Trophoblast cell (in vitro differentiated cells and primary cell): ENCODE measurements around the gene TET1.
"Not testable (repeated sequence)": the region's sequence is repeated elsewhere in the genome, so short reads cannot be mapped to it uniquely, and the experiment has no call there.

ENCODE experiments used
- DNase-seq, 2 donors: peaks; one replicate each; pipeline ENCODE4 v3.0.0-alpha.2; 2016
- H2AFZ ChIP-seq: 2 replicates; pipeline ENCODE4 v1.6.1; 2013; ENCODE audit warnings: low read length, moderate library complexity, mild to moderate bottlenecking; ENCODE audit not compliant: insufficient read depth, poor library complexity
- H2AK5ac ChIP-seq: 2 replicates; pipeline ENCODE4 v1.6.1; 2013; ENCODE audit warnings: mild to moderate bottlenecking, low read length
- H2BK120ac ChIP-seq: 2 replicates; pipeline ENCODE4 v1.6.1; 2013; ENCODE audit warnings: low read length, mild to moderate bottlenecking, moderate library complexity; ENCODE audit not compliant: insufficient read depth, poor library complexity
- H2BK12ac ChIP-seq: 2 replicates; pipeline ENCODE4 v1.6.1; 2013; ENCODE audit warnings: mild to moderate bottlenecking, low read length, moderate library complexity
- H2BK5ac ChIP-seq: 2 replicates; pipeline ENCODE4 v1.6.1; 2013; ENCODE audit warnings: low read length, low read depth, moderate library complexity, mild to moderate bottlenecking; ENCODE audit not compliant: poor library complexity
- H3K14ac ChIP-seq: 2 replicates; pipeline ENCODE4 v1.6.1; 2013; ENCODE audit warnings: mild to moderate bottlenecking, low read length
- H3K18ac ChIP-seq: 2 replicates; pipeline ENCODE4 v1.6.1; 2013; ENCODE audit warnings: mild to moderate bottlenecking, low read length
- H3K23ac ChIP-seq: 2 replicates; pipeline ENCODE4 v1.6.1; 2013; ENCODE audit warnings: low read length
- H3K27ac ChIP-seq: 2 replicates; pipeline ENCODE4 v1.5.1; 2013; ENCODE audit warnings: low read depth, mild to moderate bottlenecking, inconsistent platforms, low read length, moderate library complexity
- H3K27me3 ChIP-seq: 2 replicates; pipeline ENCODE4 v1.6.1; 2013; ENCODE audit warnings: inconsistent platforms, mild to moderate bottlenecking, low read length, moderate library complexity; ENCODE audit not compliant: insufficient read depth
- H3K36me3 ChIP-seq, 2 experiments: 1 replicate in 1 of 2; 2 replicates in 1 of 2; pipeline ENCODE4 v1.6.1; 2013; ENCODE audit warnings: low read length in 2 of 2, mild to moderate bottlenecking in 2 of 2, moderate library complexity in 1 of 2; ENCODE audit not compliant: insufficient read depth in 2 of 2, control insufficient read depth in 1 of 2
- H3K4ac ChIP-seq: 2 replicates; pipeline ENCODE4 v1.6.1; 2013; ENCODE audit warnings: low read depth, mild to moderate bottlenecking, low read length, moderate library complexity
- H3K4me1 ChIP-seq, 2 experiments: 1 replicate in 1 of 2; 2 replicates in 1 of 2; pipeline ENCODE4 v1.6.1; 2013; ENCODE audit warnings: low read length in 2 of 2, mild to moderate bottlenecking in 2 of 2, moderate library complexity in 1 of 2; ENCODE audit not compliant: insufficient read depth in 2 of 2, control insufficient read depth in 1 of 2
- H3K4me2 ChIP-seq: 2 replicates; pipeline ENCODE4 v1.6.1; 2013; ENCODE audit warnings: inconsistent platforms, mild to moderate bottlenecking, low read length, moderate library complexity
- H3K4me3 ChIP-seq: 2 replicates; pipeline ENCODE4 v1.5.1; 2013; ENCODE audit warnings: mild to moderate bottlenecking, low read depth, low read length, inconsistent platforms
- H3K79me1 ChIP-seq: one replicate; pipeline ENCODE4 v1.6.1; 2013; ENCODE audit warnings: low read length
- H3K79me2 ChIP-seq: 2 replicates; pipeline ENCODE4 v1.6.1; 2013; ENCODE audit warnings: low read length, mild to moderate bottlenecking; ENCODE audit not compliant: control insufficient read depth, insufficient read depth, poor library complexity
- H3K9ac ChIP-seq: 2 replicates; pipeline ENCODE4 v1.6.1; 2013; ENCODE audit warnings: mild to moderate bottlenecking, low read length
- H3K9me3 ChIP-seq: 2 replicates; pipeline ENCODE4 v1.6.1; 2013; ENCODE audit warnings: low read depth, mild to moderate bottlenecking, control low read depth, inconsistent platforms, low read length; ENCODE audit not compliant: insufficient read depth
- H4K12ac ChIP-seq: 2 replicates; pipeline ENCODE4 v1.6.1; 2013; ENCODE audit warnings: low read depth, mild to moderate bottlenecking, low read length, moderate library complexity
- H4K8ac ChIP-seq: 2 replicates; pipeline ENCODE4 v1.6.1; 2013; ENCODE audit warnings: low read depth, mild to moderate bottlenecking, low read length, moderate library complexity
- H4K91ac ChIP-seq: one replicate; pipeline ENCODE4 v1.6.1; 2013; ENCODE audit warnings: low read depth, mild to moderate bottlenecking, low read length, moderate library complexity
- WGBS: extraction: QIAGEN DNeasy Blood & Tissue Kit; methylation state at CpG from one replicate; pipeline ENCODE4 v1.1.7; 2013; ENCODE audit warnings: missing lambda C conversion rate; ENCODE audit not compliant: insufficient read length, insufficient coverage; ENCODE audit errors: extremely low coverage; 5-methylcytosine and 5-hydroxymethylcytosine counted together

Gene TET1

DNA sequence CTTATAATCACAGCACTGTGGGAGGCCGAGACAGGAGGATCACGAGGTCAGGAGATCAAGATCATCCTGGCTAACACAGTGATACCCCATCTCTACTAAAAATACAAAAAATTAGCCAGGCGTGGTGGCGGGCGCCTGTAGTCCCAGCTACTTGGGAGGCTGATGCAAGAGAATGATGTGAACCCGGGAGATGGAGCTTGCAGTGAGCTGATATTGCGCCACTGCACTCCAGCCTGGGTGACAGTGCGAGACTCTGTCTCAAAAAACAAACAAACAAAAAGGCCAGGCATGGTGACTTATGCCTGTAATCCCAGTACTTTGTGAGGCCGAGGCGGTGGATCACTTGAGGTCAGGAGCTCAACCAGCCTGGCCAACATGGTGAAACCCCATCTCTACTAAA, 49.9 kb downstream of the TET1 start:
- H3K9me3 ChIP-seq, H4K12ac ChIP-seq, H3K18ac ChIP-seq, H3K9ac ChIP-seq, H3K23ac ChIP-seq, H4K91ac ChIP-seq, H4K8ac ChIP-seq, H3K4ac ChIP-seq, H3K27ac ChIP-seq, H2BK5ac ChIP-seq, H2AFZ ChIP-seq, H3K36me3 ChIP-seq, H2AK5ac ChIP-seq, H2BK12ac ChIP-seq, H3K4me2 ChIP-seq, H3K14ac ChIP-seq, H3K4me1 ChIP-seq, H3K79me2 ChIP-seq, H3K27me3 ChIP-seq, H3K4me3 ChIP-seq, H2BK120ac ChIP-seq, H3K79me1 ChIP-seq: not testable (repeated sequence)
- WGBS, result no CpG with 5 or more reads among the region's 10 CpGs
- peak; percentile 44 to 72 for DNase-seq

DNA sequence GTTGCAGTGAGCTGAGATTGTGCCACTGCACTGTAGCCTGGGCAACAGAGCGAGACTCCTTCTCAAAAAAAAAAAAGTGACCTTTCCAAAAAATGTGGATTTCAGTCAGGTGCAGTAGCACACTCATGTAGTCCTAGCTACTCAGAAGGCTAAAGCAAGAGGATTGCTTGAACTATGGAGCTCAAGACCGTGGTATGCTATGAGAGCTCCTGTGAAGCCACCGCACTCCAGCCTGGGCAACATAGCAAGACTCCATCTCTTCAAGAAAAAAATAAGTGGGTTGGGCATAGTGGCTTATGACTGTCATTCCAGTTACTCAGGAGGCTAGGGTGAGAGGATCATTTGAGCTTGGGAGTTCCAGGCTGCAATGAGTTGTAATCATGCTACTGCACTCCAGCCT, 51.1 kb downstream of the TET1 start:
- no peak overlapping the region for H2BK12ac ChIP-seq
- no peaks in the 10 kb centered on the region for H3K79me2 ChIP-seq
- H3K23ac ChIP-seq, result no peak overlapping the region
- H2BK120ac ChIP-seq, result no peak overlapping the region
- peaks cover 0 to 5% of the 10 kb centered on the region in 2 experiments for H3K36me3 ChIP-seq
- H3K4me1 ChIP-seq, result no peaks in the 10 kb centered on the region
- H4K8ac ChIP-seq, result no peak overlapping the region
- no peak overlapping the region for H4K91ac ChIP-seq
- no peak overlapping the region for H3K4me3 ChIP-seq
- no peak overlapping the region for H2AFZ ChIP-seq
- H2AK5ac ChIP-seq, result no peak overlapping the region
- H3K18ac ChIP-seq, result no peak overlapping the region
- H3K27ac ChIP-seq, result no peak overlapping the region
- no peak overlapping the region for H3K9ac ChIP-seq
- no CpG with 5 or more reads among the region's 3 CpGs for WGBS
- H3K27me3 ChIP-seq, result no peaks in the 10 kb centered on the region
- no peak overlapping the region for H3K4me2 ChIP-seq
- no peak overlapping the region for H2BK5ac ChIP-seq
- no peak overlapping the region for H3K14ac ChIP-seq
- peak in 1 of 2 donors; percentile 39 for DNase-seq
- H3K4ac ChIP-seq, result no peak overlapping the region
- H4K12ac ChIP-seq, result no peak overlapping the region
- no peaks in the 10 kb centered on the region for H3K9me3 ChIP-seq
- no peaks in the 10 kb centered on the region for H3K79me1 ChIP-seq

GRCh38 chr10:68613974-68614373, 53.8 kb downstream of the TET1 start:
- not testable (repeated sequence) for H3K4me3 ChIP-seq, H4K91ac ChIP-seq, H4K8ac ChIP-seq, H3K36me3 ChIP-seq, H3K4ac ChIP-seq, H3K9me3 ChIP-seq, H2AFZ ChIP-seq, H3K23ac ChIP-seq, H3K4me1 ChIP-seq, H3K79me2 ChIP-seq, H3K14ac ChIP-seq, H3K4me2 ChIP-seq, H3K27me3 ChIP-seq, H3K27ac ChIP-seq, H3K79me1 ChIP-seq, H2BK5ac ChIP-seq, DNase-seq, H3K18ac ChIP-seq, H2BK120ac ChIP-seq, H2AK5ac ChIP-seq, H2BK12ac ChIP-seq, H4K12ac ChIP-seq, H3K9ac ChIP-seq

DNA sequence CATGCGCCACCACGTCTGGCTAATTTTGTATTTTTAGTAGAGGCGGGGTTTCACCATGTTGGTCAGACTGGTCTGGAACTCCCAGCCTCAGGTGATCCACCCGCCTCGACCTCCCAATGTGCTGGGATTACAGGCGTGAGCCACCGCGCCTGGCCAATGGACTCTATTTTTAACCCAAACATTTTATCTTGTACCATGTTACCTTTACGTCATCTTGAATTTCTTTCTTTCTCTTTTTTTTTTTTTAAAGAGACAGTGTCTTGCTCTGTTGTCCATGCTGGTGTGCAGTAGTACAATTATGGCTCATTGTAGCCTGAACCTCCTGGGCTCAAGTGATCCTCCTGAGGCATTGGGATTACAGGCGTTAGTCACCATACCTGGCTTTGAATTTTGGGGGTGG, 57.6 kb downstream of the TET1 start:
- WGBS, result no CpG with 5 or more reads among the region's 10 CpGs
- H2BK12ac ChIP-seq, H3K9ac ChIP-seq, H3K79me2 ChIP-seq, H3K79me1 ChIP-seq, H3K4me3 ChIP-seq, H3K9me3 ChIP-seq, H3K36me3 ChIP-seq, H3K27me3 ChIP-seq, H4K91ac ChIP-seq, H2BK5ac ChIP-seq, H2BK120ac ChIP-seq, H3K4ac ChIP-seq, H3K4me1 ChIP-seq, H2AK5ac ChIP-seq, H4K12ac ChIP-seq, H2AFZ ChIP-seq, H3K18ac ChIP-seq, H3K23ac ChIP-seq, H3K14ac ChIP-seq, H4K8ac ChIP-seq, H3K4me2 ChIP-seq: not testable (repeated sequence)
- peak overlapping the region; percentile 43 for H3K27ac ChIP-seq
- DNase-seq, result peak; percentile 81 to 85
